IPS-18a (cell line): ENCODE data around the gene LTF.
"Not testable (repeated sequence)": the region's sequence is repeated elsewhere in the genome, so short reads cannot be mapped to it uniquely, and the experiment has no call there.

Experiments used
- H3K27ac ChIP-seq: one replicate; pipeline ENCODE4 v1.5.1; 2013; ENCODE audit warnings: low read length
- H3K27me3 ChIP-seq: one replicate; pipeline ENCODE4 v1.6.1; 2013; ENCODE audit warnings: mild to moderate bottlenecking, low read length; ENCODE audit not compliant: control insufficient read depth, insufficient read depth
- H3K36me3 ChIP-seq: one replicate; pipeline ENCODE4 v1.6.1; 2013; ENCODE audit warnings: low read depth, low read length; ENCODE audit not compliant: control insufficient read depth
- H3K4me1 ChIP-seq: one replicate; pipeline ENCODE4 v1.6.1; 2013; ENCODE audit warnings: low read depth, low read length; ENCODE audit not compliant: control insufficient read depth
- H3K4me3 ChIP-seq: one replicate; pipeline ENCODE4 v1.5.1; 2013; ENCODE audit warnings: low read length
- H3K9ac ChIP-seq: one replicate; pipeline ENCODE4 v1.6.1; 2013; ENCODE audit warnings: mild to moderate bottlenecking, low read length, moderate library complexity
- H3K9me3 ChIP-seq: one replicate; pipeline ENCODE4 v1.6.1; 2013; ENCODE audit warnings: low read depth, low read length; ENCODE audit not compliant: control insufficient read depth

Gene LTF

DNA sequence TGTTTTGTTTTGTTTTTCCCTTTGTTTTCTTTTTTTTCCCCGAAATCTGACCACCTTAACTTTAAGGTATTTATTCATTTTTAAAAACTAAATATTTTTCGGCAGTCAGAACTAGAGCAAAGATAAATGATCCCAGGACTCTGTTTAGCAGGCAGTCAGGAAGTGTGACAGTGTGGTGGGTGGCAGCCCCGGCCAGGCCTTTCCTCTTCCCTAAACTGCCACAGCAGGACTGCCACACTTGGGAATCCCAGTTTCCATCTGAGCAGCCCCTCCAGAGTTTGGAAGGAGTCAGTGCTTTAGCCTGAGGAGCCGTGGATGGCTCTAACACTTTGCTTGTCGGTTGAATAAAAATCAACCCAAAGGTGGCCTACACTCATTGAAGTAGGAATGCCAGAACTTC is 50.8 kb downstream of the LTF start:
- H3K27ac ChIP-seq = no peak overlapping the region
- H3K36me3 ChIP-seq = no peaks in the 10 kb centered on the region
- no peaks in the 10 kb centered on the region for H3K4me1 ChIP-seq
- H3K27me3 ChIP-seq = no peaks in the 10 kb centered on the region
- no peaks in the 10 kb centered on the region for H3K9me3 ChIP-seq
- H3K4me3 ChIP-seq = no peak overlapping the region
- no peak overlapping the region for H3K9ac ChIP-seq

DNA sequence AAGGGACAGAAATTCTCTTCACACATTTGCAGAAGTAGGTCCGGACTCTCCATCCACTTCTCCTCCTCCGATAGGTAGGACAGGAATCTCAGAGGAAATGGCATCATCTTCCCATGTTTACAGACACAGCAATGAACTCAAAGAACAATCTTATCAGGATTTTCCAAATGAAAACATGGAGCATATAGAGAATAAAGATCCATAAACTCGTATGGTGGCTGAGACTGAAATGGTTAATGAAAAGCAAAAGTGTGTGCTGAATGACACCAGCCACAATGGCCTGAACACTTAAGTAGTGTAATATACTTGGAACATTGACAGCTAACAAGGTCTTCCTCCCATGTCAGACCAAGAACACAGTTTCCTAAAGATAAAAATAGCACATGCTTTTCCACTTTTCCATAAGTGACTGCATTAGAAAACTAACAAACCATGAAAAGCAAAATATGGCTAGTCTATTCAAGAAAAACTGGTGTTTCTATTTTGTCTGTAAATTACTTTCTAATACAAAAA is 51.9 kb downstream of the LTF start:
- no peaks in the 10 kb centered on the region for H3K9me3 ChIP-seq

DNA sequence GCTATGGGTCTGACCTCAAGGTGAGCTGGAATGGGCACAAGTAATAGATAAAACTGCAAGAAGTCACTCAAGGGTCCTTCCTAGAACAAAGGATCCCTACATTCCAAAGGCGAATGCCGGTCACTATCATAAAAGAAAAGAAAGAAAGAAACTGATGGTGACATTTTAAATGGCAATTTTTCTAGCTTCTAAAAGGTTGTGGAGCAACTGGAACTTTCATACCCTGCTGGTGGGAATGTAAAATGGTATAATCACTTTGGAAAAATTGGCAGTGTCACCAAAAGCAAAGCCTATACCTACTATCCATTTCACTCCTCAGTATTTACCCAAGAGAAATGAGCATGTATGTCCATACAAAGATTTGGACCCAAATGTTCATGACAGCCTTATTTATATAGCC is 53.4 kb downstream of the LTF start:
- H3K9me3 ChIP-seq = no peaks in the 10 kb centered on the region
- H3K27me3 ChIP-seq = no peaks in the 10 kb centered on the region
- H3K4me1 ChIP-seq = no peaks in the 10 kb centered on the region

More for the DNA sequence above, 51.9 kb downstream of the LTF start:
- no peak overlapping the region for H3K9ac ChIP-seq
- H3K36me3 ChIP-seq = no peaks in the 10 kb centered on the region
- no peak overlapping the region for H3K4me3 ChIP-seq
- H3K27ac ChIP-seq = no peak overlapping the region
- no peaks in the 10 kb centered on the region for H3K4me1 ChIP-seq
- no peaks in the 10 kb centered on the region for H3K27me3 ChIP-seq

DNA sequence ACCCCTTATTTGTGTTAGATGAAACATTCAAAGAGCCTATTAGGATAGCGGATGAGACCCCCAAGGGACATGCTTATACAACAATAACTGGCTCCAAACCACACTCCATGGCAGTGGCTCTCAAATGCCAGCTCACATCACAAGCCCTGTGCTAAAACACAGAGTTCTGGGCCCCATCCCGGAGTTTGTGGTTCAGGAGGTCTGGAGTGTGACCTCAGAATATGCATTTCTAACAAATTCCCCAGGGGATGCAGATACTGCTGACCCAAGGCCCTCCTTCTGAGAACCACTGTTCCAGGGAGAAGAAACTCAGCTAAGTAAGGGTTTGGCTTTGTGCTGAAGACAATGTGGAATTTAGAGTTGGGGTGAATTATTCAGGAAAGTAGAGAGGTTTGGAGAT is 54.0 kb downstream of the LTF start:
- Histone ChIP-seq H3K9ac (no peak overlapping the region), H3K9me3 (no peaks in the 10 kb centered on the region), H3K27ac (no peak overlapping the region), H3K4me3 (no peak overlapping the region), H3K27me3 (no peaks in the 10 kb centered on the region), H3K36me3 (no peaks in the 10 kb centered on the region), H3K4me1 (no peaks in the 10 kb centered on the region)

More for the DNA sequence above, 53.4 kb downstream of the LTF start:
- H3K36me3 ChIP-seq = no peaks in the 10 kb centered on the region
- no peak overlapping the region for H3K27ac ChIP-seq
- H3K4me3 ChIP-seq = no peak overlapping the region
- no peak overlapping the region for H3K9ac ChIP-seq

DNA sequence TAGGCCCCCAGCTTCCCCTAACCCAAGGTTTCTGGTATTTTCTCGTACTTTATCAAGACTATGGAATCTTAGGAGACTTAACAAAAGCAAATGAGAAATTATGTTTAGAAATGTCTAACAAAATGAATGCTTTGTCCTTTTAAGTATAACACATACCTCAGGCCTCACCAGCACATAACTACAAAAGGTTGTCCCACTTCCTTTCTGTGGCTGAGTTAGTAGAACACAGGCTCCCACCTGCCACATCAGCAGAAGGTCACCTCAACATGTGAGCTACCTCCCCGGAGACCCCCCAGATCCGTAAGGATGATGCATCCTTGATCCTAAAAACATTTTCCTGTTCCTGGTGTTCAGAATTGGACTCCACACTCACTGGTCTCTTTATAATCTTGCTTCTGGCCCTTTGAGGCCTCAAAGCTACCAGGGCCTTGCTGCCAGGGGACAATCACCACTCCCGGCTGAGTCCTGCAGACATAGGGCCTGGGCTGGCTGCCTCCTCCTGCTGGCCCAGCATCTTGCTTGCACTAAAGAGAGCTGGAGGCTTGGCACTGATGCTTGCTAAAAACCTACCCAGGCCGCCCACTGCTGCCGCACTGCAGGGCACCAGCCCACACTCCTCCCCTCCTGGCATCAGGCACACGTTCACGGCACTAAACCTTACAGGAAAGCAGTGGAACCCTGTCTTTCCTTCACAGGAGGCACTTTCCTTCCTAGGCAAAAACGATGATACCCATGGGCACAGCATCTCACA is 54.8 kb downstream of the LTF start:
- Histone ChIP-seq H3K4me1 (no peaks in the 10 kb centered on the region), H3K9ac (no peak overlapping the region), H3K27ac (no peak overlapping the region), H3K36me3 (no peaks in the 10 kb centered on the region), H3K4me3 (no peak overlapping the region), H3K9me3 (no peaks in the 10 kb centered on the region), H3K27me3 (no peaks in the 10 kb centered on the region)

DNA sequence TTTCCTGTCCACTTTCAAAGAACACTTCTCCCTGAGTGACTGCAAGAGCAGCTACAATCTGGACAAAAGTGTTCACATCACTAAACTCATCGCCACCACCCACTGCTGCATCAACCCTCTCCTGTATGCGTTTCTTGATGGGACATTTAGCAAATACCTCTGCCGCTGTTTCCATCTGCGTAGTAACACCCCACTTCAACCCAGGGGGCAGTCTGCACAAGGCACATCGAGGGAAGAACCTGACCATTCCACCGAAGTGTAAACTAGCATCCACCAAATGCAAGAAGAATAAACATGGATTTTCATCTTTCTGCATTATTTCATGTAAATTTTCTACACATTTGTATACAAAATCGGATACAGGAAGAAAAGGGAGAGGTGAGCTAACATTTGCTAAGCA is 55.9 kb downstream of the LTF start:
- Histone ChIP-seq H3K27me3 (no peaks in the 10 kb centered on the region), H3K4me1 (no peaks in the 10 kb centered on the region), H3K4me3 (no peak overlapping the region), H3K36me3 (no peaks in the 10 kb centered on the region), H3K27ac (no peak overlapping the region), H3K9me3 (no peaks in the 10 kb centered on the region), H3K9ac (no peak overlapping the region)

DNA sequence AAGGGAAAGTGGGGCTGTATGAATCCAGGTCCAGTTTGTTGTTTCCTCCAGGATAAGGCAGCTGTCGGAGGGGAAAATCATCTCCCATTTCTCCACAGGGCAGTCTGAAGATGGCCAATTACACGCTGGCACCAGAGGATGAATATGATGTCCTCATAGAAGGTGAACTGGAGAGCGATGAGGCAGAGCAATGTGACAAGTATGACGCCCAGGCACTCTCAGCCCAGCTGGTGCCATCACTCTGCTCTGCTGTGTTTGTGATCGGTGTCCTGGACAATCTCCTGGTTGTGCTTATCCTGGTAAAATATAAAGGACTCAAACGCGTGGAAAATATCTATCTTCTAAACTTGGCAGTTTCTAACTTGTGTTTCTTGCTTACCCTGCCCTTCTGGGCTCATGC is 56.7 kb downstream of the LTF start:
- H3K4me3 ChIP-seq = no peak overlapping the region
- no peaks in the 10 kb centered on the region for H3K36me3 ChIP-seq
- H3K9me3 ChIP-seq = no peaks in the 10 kb centered on the region
- no peak overlapping the region for H3K27ac ChIP-seq
- no peaks in the 10 kb centered on the region for H3K4me1 ChIP-seq
- H3K27me3 ChIP-seq = no peaks in the 10 kb centered on the region
- H3K9ac ChIP-seq = no peak overlapping the region

DNA sequence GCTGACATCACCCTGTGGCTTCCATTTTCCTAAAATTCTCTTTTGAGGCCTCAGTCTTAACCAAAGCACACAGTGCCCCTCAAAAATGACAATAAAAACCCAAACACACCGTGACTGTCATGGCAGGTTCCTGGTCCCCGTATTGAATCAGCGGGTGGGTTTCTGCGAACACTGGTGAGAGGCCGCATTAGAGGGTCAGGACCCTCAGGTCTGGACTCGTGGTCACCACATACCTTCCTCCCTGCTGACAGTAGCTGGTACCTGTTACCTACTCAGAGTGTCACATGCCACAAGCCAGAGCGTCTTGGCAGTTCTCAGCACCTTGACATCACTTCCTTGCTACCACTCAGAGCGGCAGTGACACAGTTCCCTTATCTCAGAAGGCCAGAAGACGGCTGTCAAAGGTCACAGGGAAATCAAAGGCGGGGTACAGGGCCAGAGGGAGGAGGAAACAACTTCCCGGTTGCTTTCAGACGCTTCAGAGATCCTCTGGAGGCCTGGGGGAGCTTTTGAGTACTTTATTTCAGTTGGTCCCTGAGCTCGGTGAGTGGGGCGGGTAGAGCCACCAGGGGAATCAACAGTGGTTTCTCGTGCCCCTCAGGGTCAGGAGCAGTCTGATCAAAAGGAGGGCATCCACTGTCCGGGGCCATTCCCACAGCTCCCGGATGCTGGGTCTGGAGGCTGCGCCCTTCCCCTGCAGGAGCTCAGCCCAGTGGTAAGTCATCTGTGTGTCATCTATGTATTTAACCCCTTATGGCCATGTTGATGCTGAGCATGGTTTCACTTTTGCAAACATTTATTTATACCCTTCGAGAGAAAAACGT is 57.7 kb downstream of the LTF start, which contains the start of the genes CCR5AS and CCRL2:
Gene CCR5AS (minus strand): TSS at position 279 of the 824 bp plus-strand sequence.
Gene CCRL2 (plus strand): TSS at position 472 of the 824 bp plus-strand sequence. CDS start 821 bp downstream, outside the sequence.
- Histone ChIP-seq H3K27ac (no peak within 1 kb of the TSS), H3K4me3 (no peak within 1 kb of the TSS), H3K27me3 (no peaks in the 10 kb centered on the region), H3K4me1 (no peaks in the 10 kb centered on the region), H3K9me3 (no peaks in the 10 kb centered on the region), H3K36me3 (no peaks in the 10 kb centered on the region), H3K9ac (no peak within 1 kb of the TSS)

DNA sequence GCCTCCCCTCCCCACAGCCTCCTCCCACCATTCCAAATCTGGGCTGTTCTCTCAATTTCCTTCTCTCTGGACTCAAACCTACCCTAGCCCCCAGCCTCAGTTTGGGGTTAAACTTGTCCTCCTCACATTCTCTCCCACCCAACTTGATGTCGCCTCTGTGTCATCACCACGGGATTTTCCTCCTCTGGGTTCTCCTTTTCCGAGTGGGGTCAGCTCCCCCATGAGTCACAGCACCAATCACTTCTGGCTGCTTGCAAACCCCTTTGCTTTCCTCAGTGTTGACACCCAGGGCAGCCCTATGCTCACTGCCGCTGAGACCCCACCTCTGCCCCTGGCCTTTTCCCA is 58.3 kb downstream of the LTF start:
- H3K27me3 ChIP-seq = no peaks in the 10 kb centered on the region
- no peaks in the 10 kb centered on the region for H3K9me3 ChIP-seq
- no peak overlapping the region for H3K27ac ChIP-seq
- no peak overlapping the region for H3K9ac ChIP-seq
- no peaks in the 10 kb centered on the region for H3K4me1 ChIP-seq
- H3K4me3 ChIP-seq = no peak overlapping the region
- H3K36me3 ChIP-seq = no peaks in the 10 kb centered on the region

DNA sequence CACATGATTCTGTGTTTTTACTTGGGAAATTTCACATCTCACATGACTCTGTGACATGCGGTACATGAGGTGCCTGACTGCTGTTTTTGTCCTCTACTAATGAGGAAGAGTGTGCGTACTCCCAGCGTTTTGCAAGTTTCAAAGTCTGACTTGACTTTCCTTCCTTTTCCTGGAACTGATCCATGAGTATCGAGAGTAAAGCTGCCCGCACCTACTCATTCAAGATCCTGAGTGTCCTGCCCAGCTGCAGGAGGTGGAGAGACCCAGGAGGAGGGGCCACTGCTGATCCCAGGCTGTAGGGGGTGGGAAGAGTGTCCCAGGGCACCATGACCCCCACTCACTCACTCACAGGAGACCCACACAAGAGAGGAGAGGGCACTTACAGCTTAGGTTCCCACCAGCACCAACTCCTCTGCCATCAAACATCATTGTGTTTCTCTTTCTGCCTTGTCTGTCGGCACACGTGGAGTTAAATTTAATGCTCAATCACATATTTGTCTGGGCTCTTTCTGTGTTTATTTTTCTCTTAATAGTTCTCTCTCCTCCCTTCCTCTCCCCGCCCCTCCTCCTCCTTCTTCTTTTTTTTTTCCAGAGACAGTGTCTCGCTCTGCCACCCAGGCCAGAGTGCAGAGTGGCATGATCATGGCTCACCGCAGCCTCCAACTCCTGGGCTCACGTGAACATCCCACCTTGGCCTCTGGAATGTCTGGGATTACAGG is 59.2 kb downstream of the LTF start:
- Histone ChIP-seq H3K27me3 (no peaks in the 10 kb centered on the region), H3K9ac (no peak overlapping the region), H3K4me3 (no peak overlapping the region), H3K36me3 (no peaks in the 10 kb centered on the region), H3K4me1 (no peaks in the 10 kb centered on the region), H3K9me3 (no peaks in the 10 kb centered on the region), H3K27ac (no peak overlapping the region)

DNA sequence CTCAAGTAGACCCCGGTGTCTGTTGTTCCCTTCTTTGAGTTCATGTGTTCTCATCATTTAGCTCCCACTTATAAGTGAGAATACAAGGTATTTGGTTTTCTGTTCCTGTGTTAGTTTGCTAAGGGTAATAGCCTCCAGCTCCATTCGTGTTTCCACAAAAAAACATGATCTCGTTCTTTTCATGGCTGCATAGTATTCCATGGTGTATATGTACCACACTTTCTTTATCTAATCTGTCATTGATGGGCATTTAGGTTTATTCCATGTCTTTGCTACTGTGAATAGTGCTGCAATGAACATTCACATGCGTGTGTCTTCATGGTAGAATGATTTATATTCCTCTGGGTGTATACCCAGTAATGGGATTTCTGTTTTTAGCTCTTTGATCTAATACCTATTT is 61.8 kb downstream of the LTF start:
- H3K9ac ChIP-seq, H3K4me1 ChIP-seq, H3K4me3 ChIP-seq, H3K36me3 ChIP-seq, H3K27ac ChIP-seq, H3K27me3 ChIP-seq, H3K9me3 ChIP-seq: not testable (repeated sequence)
